Measurements from ENCODE around the gene CDK6.

CDK6 gene

DNA sequence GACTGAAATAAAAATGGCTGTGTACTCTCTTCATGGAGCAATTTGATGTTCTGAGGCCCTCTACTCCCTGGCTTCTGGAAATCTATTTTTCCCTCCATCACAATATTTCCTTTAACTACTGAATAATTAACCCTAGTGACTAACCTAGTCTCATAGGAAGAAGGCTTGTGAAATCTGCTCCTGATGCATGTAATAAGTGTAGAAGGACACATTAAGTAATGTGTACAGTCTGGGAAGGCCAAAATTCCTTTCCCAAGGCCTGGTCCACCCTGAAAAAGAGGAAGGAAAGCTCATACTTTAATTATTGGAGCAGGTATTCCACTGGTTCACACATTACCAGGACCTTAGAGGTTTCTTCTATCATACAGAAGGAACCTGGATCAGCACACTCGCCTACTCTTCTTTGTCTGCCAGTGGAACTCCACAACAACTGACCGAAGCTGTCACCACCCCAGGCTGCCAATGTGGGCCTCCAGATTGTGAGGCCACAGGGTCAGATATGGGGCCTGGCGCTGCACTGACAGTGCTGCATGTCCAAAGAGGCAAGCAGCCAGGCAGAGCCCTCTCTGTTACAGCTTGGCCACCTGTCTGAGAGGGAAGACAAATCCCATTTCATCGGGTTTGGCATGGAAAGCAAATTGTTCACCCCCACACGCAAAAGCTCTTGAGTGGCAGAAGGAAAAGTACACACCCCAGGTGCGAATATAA is 191.8 kb downstream of the CDK6 start:
- no peak for DNase-seq (ENCODE audit: low read depth)

DNA sequence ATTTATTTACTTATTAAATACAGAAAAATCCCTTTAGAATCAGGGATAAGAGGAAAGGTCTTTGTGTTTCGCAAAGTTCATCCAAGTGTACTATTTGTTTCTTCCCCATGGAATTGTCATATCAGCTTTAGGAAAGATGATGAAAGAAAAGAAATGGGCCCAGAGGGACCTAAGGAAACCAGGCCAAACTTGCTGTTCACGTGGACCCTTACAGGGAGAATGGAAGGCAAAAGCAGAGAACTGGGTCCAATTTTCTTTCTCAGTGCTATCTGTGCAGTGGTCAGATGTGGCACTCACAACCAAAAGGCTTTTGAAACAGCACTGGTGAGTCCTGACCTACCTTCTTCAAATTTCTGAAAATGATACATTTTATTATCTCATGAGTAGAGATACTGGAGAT is 192.6 kb downstream of the CDK6 start:
- DNase-seq (ENCODE audit: low read depth), result no peak

DNA sequence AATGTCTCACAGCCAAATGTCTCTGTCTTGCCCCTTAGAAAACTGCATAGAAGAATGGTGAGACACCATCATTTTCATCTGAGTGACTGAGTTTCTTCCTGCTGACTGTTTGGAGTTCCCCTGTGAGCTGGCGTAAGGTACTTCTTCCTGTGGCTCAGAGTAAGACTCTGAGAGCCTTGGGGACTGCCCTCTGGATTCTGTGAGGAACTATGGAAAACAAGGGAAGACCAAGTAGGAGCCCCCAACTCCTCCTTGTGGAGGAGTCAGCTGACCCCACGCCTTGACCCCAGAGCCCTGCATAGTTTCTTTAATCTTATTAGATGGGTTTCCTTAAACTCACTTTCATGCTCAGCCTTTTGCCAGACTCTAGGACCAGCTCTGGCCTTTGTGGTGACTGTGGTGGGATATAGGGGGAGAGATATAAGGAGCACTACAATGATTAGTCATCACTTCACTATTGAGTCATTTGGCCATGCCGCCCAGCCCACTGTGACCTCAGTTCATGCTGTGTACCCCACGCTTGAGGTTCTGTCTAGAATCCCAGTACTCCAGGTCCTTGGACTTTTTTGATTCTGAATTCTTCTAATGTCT is 194.4 kb downstream of the CDK6 start:
- DNase-seq (ENCODE audit: low read depth), result no peak

- DNase-seq (ENCODE audit: low read depth), result no peak
Observed at GRCh38 chr7:92639966-92640365, 196.4 kb downstream of the CDK6 start.

GRCh38 chr7:92639213-92639896 is 197.0 kb downstream of the CDK6 start:
- DNase-seq (ENCODE audit: low read depth), result no peak

DNA sequence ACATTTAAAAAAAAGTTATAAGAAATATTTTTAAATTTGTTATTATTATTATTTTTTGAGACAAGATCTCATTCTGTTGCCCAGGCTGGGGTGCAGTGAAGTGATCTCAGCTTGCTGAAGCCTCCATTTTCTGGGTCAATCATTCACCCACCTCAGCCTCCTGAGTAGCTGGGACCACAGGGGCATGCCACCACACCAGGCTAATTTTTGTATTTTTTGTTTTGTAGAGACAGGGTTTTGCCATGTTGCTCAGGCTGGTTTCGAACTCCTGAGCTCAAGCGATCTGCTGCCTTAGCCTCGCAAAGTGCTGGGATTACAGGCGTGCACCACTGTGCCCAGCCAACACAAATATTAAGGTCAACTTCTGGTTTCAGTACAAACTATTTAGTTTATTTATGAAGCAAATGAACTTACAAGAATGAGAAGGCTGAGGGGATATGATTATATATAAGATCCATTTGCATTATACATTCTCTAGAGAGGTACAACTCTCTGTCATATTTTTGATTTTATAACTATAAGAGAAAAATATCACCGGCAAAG is 200.3 kb downstream of the CDK6 start:
- no peak for DNase-seq (ENCODE audit: low read depth)

DNA sequence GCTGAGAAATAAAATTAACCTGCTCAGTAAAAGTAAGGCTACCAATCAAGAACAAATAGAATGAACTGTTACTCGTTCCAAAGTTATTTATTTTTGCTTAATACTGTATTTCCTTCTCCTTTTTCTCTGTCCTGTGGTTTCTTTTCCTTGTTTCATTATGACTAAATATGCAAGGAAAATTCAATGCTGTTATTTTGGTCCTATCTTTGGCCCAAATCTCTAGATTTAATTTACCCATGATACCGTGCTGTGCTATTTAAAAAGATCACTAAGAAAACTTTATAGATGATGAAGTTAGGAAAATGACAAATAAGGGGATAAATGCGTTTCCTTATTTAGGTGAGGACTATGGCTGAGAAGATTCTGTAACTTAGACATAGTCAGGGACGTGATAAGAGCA is 200.8 kb downstream of the CDK6 start:
- no peak for DNase-seq (ENCODE audit: low read depth)

GRCh38 chr7:92634924-92635519 is 201.4 kb downstream of the CDK6 start:
- DNase-seq (ENCODE audit: low read depth), result no peak

- DNase-seq (ENCODE audit: low read depth), result no peak
Observed at GRCh38 chr7:92634205-92634604, 202.2 kb downstream of the CDK6 start.

DNA sequence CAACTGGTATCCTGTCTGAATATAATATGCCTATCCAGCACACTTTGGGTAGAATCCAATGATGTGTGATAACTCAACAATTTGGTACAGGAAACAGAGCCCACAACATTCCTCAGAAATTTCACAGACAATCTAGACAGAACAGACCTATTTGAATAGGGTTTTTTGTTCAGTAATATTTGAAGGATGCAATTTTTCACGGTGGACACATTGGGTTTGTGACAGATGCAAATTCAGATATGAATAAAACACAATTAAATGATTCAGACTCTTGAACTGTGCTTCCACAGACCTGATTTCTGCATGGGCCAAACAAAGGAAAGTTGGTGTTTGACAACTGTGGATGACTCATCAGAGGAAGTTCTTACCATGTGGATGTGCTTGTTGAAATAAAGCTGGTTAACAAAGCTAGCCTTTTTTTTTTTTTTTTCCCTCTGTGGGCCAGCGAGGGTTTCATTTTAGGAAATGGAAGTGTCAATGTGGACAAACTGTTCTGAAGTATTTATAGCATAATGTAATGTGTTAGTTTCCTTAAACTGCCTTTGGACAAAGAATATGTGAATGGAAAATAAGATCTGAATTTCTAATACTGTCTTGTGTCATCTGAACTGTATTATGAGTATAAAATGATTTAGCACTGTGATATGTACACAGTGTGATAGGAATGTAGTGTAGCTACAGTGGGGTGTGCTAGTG is 203.0 kb downstream of the CDK6 start:
- DNase-seq (ENCODE audit: low read depth), result no peak

- no peak for DNase-seq (ENCODE audit: low read depth)
Observed at GRCh38 chr7:92632791-92633190, 203.6 kb downstream of the CDK6 start.

GRCh38 chr7:92631850-92632487 is 204.4 kb downstream of the CDK6 start:
- no peak for DNase-seq (ENCODE audit: low read depth)

GRCh38 chr7:92631067-92631849 is 205.1 kb downstream of the CDK6 start:
- no peak for DNase-seq (ENCODE audit: low read depth)

DNA sequence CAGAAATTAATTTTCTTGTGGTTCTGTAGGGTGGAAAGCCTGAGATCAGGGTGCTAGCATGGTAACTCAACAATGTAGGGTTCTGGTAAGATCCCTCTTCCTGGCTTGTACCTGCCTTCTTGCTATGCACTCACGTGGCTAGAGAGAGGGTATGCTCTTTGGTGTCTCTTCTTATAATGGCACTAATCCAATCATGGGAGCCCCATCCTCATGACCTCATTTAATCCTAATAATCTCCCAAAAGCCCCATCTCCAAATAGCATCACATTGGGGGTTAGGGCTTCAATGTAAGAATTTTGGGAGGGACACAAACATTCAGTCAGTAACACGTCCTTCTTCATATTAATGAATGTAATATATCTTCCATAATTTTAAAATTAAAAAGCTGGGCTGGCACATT is 206.6 kb downstream of the CDK6 start:
- DNase-seq (ENCODE audit: low read depth), result no peak

DNA sequence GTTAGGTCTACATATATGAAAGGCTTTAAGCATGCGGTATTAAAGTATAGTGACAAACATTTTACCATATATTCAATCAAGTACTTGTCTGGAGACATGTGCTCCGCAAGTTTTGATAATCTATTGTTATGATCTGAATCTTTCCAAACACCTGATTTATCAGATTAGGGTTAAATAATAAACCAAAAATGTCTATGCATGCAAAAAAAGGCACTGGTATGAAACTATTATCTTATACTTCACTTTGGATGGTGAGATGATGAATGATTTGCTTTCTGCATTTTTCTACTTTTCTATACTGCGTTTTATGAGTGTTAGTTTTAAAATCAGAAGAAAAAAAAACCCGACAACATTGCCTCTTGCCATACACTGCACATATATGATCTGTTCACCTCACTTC is 208.4 kb downstream of the CDK6 start:
- no peak for DNase-seq (ENCODE audit: low read depth)

- no peak for DNase-seq (ENCODE audit: low read depth)
Observed at GRCh38 chr7:92626281-92626809, 210.0 kb downstream of the CDK6 start.

- DNase-seq (ENCODE audit: low read depth), result no peak
Observed at GRCh38 chr7:92625617-92626016, 210.8 kb downstream of the CDK6 start.

DNA sequence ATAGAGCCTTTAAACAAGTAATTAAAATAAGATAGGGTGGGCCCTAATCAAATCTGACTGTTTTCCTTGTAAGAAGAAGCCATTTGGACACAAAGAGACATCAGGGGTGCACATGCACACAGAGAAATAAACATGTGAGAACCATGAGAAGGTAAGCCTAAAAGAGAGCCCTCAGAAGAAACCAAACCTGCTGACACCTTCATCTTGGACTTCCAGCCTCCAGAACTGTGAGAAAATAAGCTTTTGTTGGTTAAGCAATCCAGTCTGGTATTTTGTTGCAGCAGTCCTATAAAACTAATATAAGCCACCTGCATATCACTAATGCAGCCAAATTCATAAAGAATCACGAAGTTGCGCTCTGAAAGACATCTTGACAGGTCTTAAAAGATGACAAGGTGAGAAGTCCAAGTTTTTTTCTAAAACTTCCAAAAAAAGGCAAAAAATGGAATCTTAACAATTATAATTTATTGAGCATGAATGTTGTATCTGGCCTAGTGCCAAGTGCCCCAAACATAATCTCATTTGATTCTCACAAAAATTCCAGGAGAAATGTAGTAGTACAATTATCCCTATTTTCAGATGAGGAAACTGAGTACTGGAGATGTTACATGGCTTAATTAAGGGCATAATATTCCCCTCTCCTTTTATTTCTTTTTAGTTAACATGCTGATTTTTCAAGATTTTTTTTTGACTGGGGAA is 211.9 kb downstream of the CDK6 start:
- no peak for DNase-seq (ENCODE audit: low read depth)

DNA sequence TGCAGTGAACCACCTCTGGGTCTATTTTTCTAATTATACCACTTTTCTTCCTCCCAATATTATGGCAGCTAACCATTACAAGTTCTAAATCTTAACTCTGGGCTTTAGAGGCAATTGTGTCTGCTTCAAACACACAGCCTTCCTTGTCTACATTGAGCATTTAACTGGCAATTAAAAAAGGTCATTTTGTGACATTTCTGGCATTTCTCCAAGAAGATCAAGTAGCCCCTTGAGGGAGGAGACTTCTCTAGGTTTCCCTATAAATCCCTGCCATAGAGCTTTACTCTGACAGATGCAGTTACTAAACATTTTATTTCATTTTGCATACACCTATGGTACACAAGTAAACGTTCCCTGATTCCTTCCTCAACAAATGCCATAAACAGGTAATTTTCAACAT is 212.8 kb downstream of the CDK6 start:
- DNase-seq (ENCODE audit: low read depth), result no peak

- DNase-seq (ENCODE audit: low read depth), result no peak
Observed at GRCh38 chr7:92622685-92623084, 213.7 kb downstream of the CDK6 start.
